Smooth muscle cell (in vitro differentiated cells): ENCODE results near the gene PLAU. TPM values are rescaled to one million over a fixed set of nuclear protein-coding genes. Genes with fewer than 3 reads are reported as not detected.
A peak's percentile ranks its signal among the peaks of the same experiment; 100 is the strongest.

Experiments used
- DNase-seq: peaks from one replicate; lab custom pipeline; 2025; ENCODE audit not compliant: unreplicated experiment; lab: John Stamatoyannopoulos, UW
- H2AFZ ChIP-seq: fragments of 200-600 bp; sonication (generic); 2 replicates; pipeline ENCODE4 v1.6.0; 2016; ENCODE audit warnings: antibody characterized with exemption, low read depth, mild to moderate bottlenecking
- H3F3A ChIP-seq: fragments of 200-600 bp; sonication (generic); 2 replicates; pipeline ENCODE4 v1.6.0; 2017; ENCODE audit warnings: antibody characterized with exemption, low read depth
- H3K27ac ChIP-seq: fragments of 200-600 bp; sonication (generic); 2 replicates; pipeline ENCODE4 v1.5.1; 2016; ENCODE audit warnings: low read depth, mild to moderate bottlenecking
- H3K27me3 ChIP-seq: fragments of 200-600 bp; sonication (generic); 2 replicates; pipeline ENCODE4 v1.6.1; 2016; ENCODE audit warnings: low read depth, mild to moderate bottlenecking
- H3K36me3 ChIP-seq: fragments of 200-600 bp; sonication (generic); 2 replicates; pipeline ENCODE4 v1.5.1; 2016; ENCODE audit warnings: low read depth
- H3K4me1 ChIP-seq: fragments of 200-600 bp; sonication (generic); 2 replicates; pipeline ENCODE4 v1.5.1; 2016; ENCODE audit warnings: low read depth
- H3K4me2 ChIP-seq: fragments of 200-600 bp; sonication (generic); 2 replicates; pipeline ENCODE4 v1.6.0; 2016; ENCODE audit warnings: mild to moderate bottlenecking
- H3K4me3 ChIP-seq: fragments of 200-600 bp; sonication (generic); 2 replicates; pipeline ENCODE4 v1.5.1; 2016; ENCODE audit warnings: mild to moderate bottlenecking
- H3K79me2 ChIP-seq: fragments of 200-600 bp; sonication (generic); 2 replicates; pipeline ENCODE4 v1.6.0; 2016; ENCODE audit warnings: low read depth, mild to moderate bottlenecking
- H3K9ac ChIP-seq: fragments of 200-600 bp; sonication (generic); 2 replicates; pipeline ENCODE4 v1.6.0; 2016; ENCODE audit warnings: low read depth
- H3K9me3 ChIP-seq: fragments of 200-600 bp; sonication (generic); replicated peaks from 2 replicates; pipeline ENCODE4 v1.5.1; 2016; ENCODE audit warnings: low read depth
- H4K20me1 ChIP-seq: fragments of 200-600 bp; sonication (generic); 2 replicates; pipeline ENCODE4 v1.6.0; 2016; ENCODE audit warnings: low read depth
- WGBS: methylation state at CpG from one replicate; pipeline ENCODE4 v1.1.7; 2016; ENCODE audit warnings: low lambda C conversion rate; 5-methylcytosine and 5-hydroxymethylcytosine counted together
- polyA plus RNA-seq: library from polyadenylated mRNA; unstranded; fragments of >200 nt; fragmentation: Nextera tagmentation; extraction: Ambion mirVana; gene quantifications from 2 replicates; pipeline ENCODE4 v1.2.1, GENCODE V29; 2016
- total RNA-seq: library from RNA; depleted of rRNA; stranded (reverse); fragments of >200 nt; gene quantifications from 2 replicates; pipeline ENCODE4 v1.2.3, GENCODE V29; 2014
- TF ChIP-seq, protein P1 (sequence below): fragments of 200-600 bp; sonication (generic); IDR thresholded peaks from 2 replicates; pipeline ENCODE4 v1.5.1; 2017; ENCODE audit warnings: borderline replicate concordance, mild to moderate bottlenecking, antibody characterized with exemption; ENCODE audit not compliant: insufficient read depth, poor library complexity, severe bottlenecking

Gene PLAU
- total and polyA plus RNA-seq, 2 experiments from 2014 or later = 9.2 to 10.7 TPM

DNA sequence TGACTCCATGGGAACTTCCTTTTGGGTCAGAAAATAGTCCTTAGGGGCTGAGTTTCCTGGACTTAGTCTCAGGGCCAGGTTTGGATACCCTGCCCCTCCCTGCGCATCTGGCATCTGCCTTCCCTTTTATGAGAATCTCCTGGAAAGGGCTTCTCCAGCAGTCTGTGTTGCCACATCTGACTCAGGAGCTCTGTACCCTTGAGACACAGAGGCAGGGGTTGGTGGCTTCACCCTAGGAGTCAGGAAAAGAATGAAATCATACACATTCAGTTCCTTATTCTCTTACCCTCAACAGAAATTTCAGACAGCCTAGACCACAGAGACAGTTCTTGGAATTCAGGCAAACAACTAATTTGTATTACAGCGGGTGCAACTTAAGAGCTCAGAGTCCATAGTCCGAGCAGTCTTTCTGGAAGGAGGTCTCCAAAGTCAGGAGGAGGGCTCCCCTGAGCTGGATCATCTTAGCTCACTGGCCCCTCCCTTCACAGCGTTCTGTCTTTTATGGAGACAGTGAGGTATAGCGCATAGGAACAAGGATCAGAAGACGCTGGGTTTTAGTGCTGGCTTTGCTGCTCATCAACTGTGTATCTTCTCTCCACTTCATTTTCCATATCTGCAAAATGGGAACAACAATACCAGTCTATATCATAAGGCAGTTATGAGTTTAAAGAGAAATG, 3.0 kb upstream of the PLAU start:
- TF ChIP-seq, protein P1, sequence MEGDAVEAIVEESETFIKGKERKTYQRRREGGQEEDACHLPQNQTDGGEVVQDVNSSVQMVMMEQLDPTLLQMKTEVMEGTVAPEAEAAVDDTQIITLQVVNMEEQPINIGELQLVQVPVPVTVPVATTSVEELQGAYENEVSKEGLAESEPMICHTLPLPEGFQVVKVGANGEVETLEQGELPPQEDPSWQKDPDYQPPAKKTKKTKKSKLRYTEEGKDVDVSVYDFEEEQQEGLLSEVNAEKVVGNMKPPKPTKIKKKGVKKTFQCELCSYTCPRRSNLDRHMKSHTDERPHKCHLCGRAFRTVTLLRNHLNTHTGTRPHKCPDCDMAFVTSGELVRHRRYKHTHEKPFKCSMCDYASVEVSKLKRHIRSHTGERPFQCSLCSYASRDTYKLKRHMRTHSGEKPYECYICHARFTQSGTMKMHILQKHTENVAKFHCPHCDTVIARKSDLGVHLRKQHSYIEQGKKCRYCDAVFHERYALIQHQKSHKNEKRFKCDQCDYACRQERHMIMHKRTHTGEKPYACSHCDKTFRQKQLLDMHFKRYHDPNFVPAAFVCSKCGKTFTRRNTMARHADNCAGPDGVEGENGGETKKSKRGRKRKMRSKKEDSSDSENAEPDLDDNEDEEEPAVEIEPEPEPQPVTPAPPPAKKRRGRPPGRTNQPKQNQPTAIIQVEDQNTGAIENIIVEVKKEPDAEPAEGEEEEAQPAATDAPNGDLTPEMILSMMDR = no peak
- WGBS = 74% methylated on average over 6 of the region's 6 CpGs
- H3K4me1 ChIP-seq = peaks cover 28% of the 10 kb centered on the region
- H3K27ac ChIP-seq = peak overlapping the region; percentile 85
- peak overlapping the region; percentile 49 for H3K4me2 ChIP-seq
- no peaks in the 10 kb centered on the region for H3K9me3 ChIP-seq
- H2AFZ ChIP-seq = peak overlapping the region; percentile 7
- H4K20me1 ChIP-seq = no peaks in the 10 kb centered on the region
- no peaks in the 10 kb centered on the region for H3K79me2 ChIP-seq
- peaks cover 22% of the 10 kb centered on the region for H3F3A ChIP-seq
- H3K9ac ChIP-seq = no peak overlapping the region
- no peak for DNase-seq
- no peaks in the 10 kb centered on the region for H3K36me3 ChIP-seq
- no peaks in the 10 kb centered on the region for H3K27me3 ChIP-seq
- H3K4me3 ChIP-seq = no peak overlapping the region

DNA sequence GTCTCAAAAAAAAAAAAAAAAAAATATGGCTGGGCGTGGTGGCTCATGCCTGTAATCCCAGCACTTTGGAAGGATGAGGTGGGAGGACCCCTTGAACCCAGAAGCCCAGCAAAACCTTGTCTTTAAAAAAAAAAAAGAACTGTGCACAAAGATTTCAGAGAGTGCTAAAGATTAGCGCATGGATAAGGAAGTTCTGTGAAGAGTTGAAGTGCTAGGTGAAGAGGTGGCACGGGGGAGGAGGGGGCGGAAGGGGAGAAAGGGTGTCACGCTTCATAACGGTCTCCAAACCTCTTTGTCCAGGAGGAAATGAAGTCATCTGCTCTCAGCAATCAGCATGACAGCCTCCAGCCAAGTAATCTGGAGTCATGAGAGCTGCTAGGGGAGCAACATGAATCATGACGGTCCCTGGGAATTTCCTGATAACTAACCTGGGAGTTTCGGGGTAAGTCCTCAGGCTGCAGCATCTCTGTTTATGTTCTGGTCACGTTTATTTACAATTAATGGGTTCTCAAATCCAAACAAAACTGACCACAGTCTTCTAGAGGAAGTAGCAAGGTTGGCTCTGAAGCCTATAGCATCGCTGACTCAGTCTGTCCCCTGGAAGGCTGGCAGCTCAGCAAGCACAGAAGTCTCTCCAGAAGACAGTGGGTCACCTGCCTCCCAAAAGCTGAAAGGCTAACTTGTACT, 1.9 kb upstream of the PLAU start:
- no peaks in the 10 kb centered on the region for H3K9me3 ChIP-seq
- H3K79me2 ChIP-seq = no peaks in the 10 kb centered on the region
- 19% methylated on average over 10 of the region's 10 CpGs for WGBS
- DNase-seq = no peak
- TF ChIP-seq, protein P1 = no peak
- peak overlapping the region; percentile 85 for H3K27ac ChIP-seq
- H3K4me1 ChIP-seq = peaks cover 28% of the 10 kb centered on the region
- H3K36me3 ChIP-seq = no peaks in the 10 kb centered on the region
- H3K4me3 ChIP-seq = no peak overlapping the region
- no peak overlapping the region for H2AFZ ChIP-seq
- no peaks in the 10 kb centered on the region for H4K20me1 ChIP-seq
- H3F3A ChIP-seq = peaks cover 22% of the 10 kb centered on the region
- no peaks in the 10 kb centered on the region for H3K27me3 ChIP-seq
- H3K9ac ChIP-seq = no peak overlapping the region
- H3K4me2 ChIP-seq = peak overlapping the region; percentile 19

DNA sequence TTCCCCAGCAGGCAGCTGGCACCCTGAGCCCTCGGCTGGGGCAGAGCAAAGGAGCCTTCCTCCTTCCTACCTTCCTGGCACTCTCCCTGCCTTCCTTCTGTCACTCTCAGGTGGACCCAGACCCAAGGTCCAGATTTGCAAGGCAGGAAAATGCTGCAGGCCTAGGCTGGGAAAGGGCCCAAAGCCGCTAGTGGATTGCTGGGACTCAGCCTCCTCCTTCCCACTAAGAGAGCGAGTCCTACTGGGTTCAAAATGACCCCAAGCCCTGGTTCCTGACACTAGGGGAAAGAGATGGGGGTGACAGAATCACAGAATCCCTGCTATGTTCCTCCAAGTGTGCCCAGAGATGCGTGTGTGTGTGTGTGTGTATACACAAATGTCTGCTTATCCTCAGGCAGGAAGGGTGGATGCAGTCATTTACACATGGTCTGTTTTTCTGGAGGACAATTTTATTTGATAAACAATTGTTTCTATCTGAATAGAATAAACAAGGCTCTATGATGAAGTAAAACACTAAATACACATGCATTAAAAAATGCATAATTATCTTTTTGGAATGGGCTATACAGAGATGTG, 1.3 kb upstream of the PLAU start:
- Histone ChIP-seq H3K27me3 (no peaks in the 10 kb centered on the region), H3K27ac (peak overlapping the region; percentile 85), H3K36me3 (no peaks in the 10 kb centered on the region), H2AFZ (no peak overlapping the region), H3K9ac (no peak overlapping the region), H3K79me2 (no peaks in the 10 kb centered on the region), H3K4me1 (peaks cover 28% of the 10 kb centered on the region), H4K20me1 (no peaks in the 10 kb centered on the region), H3K9me3 (no peaks in the 10 kb centered on the region), H3K4me2 (no peak overlapping the region), H3K4me3 (no peak overlapping the region), H3F3A (peaks cover 22% of the 10 kb centered on the region)
- 70% methylated on average over 4 of the region's 4 CpGs for WGBS
- TF ChIP-seq, protein P1 = no peak
- no peak for DNase-seq
